ENCODE results near the gene PRKAG2.

PRKAG2 gene

DNA sequence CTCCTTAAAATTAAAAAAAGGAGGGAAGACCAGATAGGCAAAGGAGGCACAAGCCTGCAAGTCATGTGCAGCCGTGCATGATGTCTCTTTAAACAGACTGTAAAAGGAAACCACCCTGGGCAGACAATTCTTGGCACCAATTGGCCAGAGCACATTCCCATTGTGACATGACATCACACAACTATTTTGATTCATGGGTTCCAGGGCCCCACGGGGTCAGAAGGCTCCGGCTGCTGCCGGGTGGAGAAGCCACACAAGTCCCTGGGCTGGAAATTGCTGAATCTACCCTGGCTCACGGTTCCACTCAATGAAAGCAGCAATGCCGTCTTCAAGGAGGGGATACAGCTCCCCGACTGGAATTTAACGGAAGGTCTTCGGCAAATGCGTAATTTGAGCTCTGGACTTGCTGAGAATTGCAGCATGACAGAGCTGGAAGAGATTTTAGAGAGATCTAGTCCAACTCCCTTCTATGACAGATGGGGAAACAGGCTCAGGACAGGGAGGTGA lies 140.5 kb downstream of the PRKAG2 start:
- H2BK5ac ChIP-seq (ENCODE audit: low read length) = peak overlapping the region; percentile 85
- no peak overlapping the region for H3K23ac ChIP-seq (ENCODE audit: low read depth, low read length, poor library complexity)
- no CpG with 5 or more reads among the region's 10 CpGs for WGBS, 2 donors (ENCODE audit: extremely low coverage in 2 of 2, insufficient read length in 2 of 2, insufficient replicate concordance in 1 of 2)
- H3K4me2 ChIP-seq (ENCODE audit: insufficient read depth, low read length, poor library complexity, severe bottlenecking) = no peak overlapping the region
- H3K36me3 ChIP-seq (replicated peaks in 1 of 2; ENCODE audit: control insufficient read depth in 2 of 2, insufficient read depth in 2 of 2, low read length in 2 of 2) = no peaks in the 10 kb centered on the region
- no peak overlapping the region for H4K91ac ChIP-seq (ENCODE audit: low read depth, low read length, poor library complexity)
- H3K4ac ChIP-seq (ENCODE audit: low read length) = no peak overlapping the region
- peaks cover 0 to 5% of the 10 kb centered on the region in 2 donors for H3K9me3 ChIP-seq (replicated peaks in 1 of 2; ENCODE audit: control insufficient read depth in 2 of 2, insufficient read depth in 1 of 2, low read depth in 1 of 2, low read length in 2 of 2)
- H3K27ac ChIP-seq (replicated peaks; ENCODE audit: low read length) = peak overlapping the region; percentile 44
- H2AFZ ChIP-seq (ENCODE audit: low read length) = peak overlapping the region; percentile 46
- no peaks in the 10 kb centered on the region for H3K79me1 ChIP-seq (ENCODE audit: low read depth, low read length)
- no peak overlapping the region for H3K9ac ChIP-seq (ENCODE audit: low read depth, low read length, poor library complexity)
- no peak overlapping the region for H2BK15ac ChIP-seq (ENCODE audit: low read length)
- no peak overlapping the region for H2BK12ac ChIP-seq (ENCODE audit: low read length)
- no peak overlapping the region for H4K8ac ChIP-seq (ENCODE audit: low read depth, low read length)
- H3K27me3 ChIP-seq (ENCODE audit: control insufficient read depth in 3 of 3, insufficient read depth in 3 of 3, low read depth in 1 of 3, low read length in 3 of 3) = no peaks in the 10 kb centered on the region
- no peak overlapping the region for H2AK5ac ChIP-seq (ENCODE audit: low read depth, low read length)
- DNase-seq (ENCODE audit: low spot score) = peak; percentile 51
- H3K14ac ChIP-seq (ENCODE audit: low read length) = no peak overlapping the region
- H3K4me3 ChIP-seq (ENCODE audit: low read length in 2 of 2) = peak overlapping the region in 1 of 2 donors; percentile 45
- peaks cover 21 to 22% of the 10 kb centered on the region in 2 donors for H3K4me1 ChIP-seq (ENCODE audit: control insufficient read depth in 2 of 2, insufficient read depth in 1 of 2, low read depth in 1 of 2, low read length in 2 of 2)
- no peak overlapping the region for H2BK120ac ChIP-seq (ENCODE audit: low read depth, low read length)
- H3K18ac ChIP-seq (ENCODE audit: low read length) = no peak overlapping the region

GRCh38 chr7:151735851-151736402 lies 141.0 kb downstream of the PRKAG2 start:
- Histone ChIP-seq H3K18ac (ENCODE audit: low read length) (peak overlapping the region; percentile 98), H3K79me1 (ENCODE audit: low read depth, low read length) (no peaks in the 10 kb centered on the region), H4K91ac (ENCODE audit: low read depth, low read length, poor library complexity) (peak overlapping the region; percentile 46), H4K8ac (ENCODE audit: low read depth, low read length) (no peak overlapping the region), H2BK15ac (ENCODE audit: low read length) (peak overlapping the region; percentile 79), H2BK120ac (ENCODE audit: low read depth, low read length) (peak overlapping the region; percentile 78), H3K27ac (replicated peaks; ENCODE audit: low read length) (no peak overlapping the region), H3K4ac (ENCODE audit: low read length) (no peak overlapping the region), H2BK12ac (ENCODE audit: low read length) (peak overlapping the region; percentile 92), H2AK5ac (ENCODE audit: low read depth, low read length) (peak overlapping the region; percentile 95), H2AFZ (ENCODE audit: low read length) (peak overlapping the region; percentile 46), H3K9ac (ENCODE audit: low read depth, low read length, poor library complexity) (peak overlapping the region; percentile 76), H3K9me3 (replicated peaks in 1 of 2; ENCODE audit: control insufficient read depth in 2 of 2, insufficient read depth in 1 of 2, low read depth in 1 of 2, low read length in 2 of 2) (peaks cover 0 to 5% of the 10 kb centered on the region in 2 donors), H3K4me1 (ENCODE audit: control insufficient read depth in 2 of 2, insufficient read depth in 1 of 2, low read depth in 1 of 2, low read length in 2 of 2) (peaks cover 22 to 26% of the 10 kb centered on the region in 2 donors), H3K4me2 (ENCODE audit: insufficient read depth, low read length, poor library complexity, severe bottlenecking) (no peak overlapping the region), H3K36me3 (replicated peaks in 1 of 2; ENCODE audit: control insufficient read depth in 2 of 2, insufficient read depth in 2 of 2, low read length in 2 of 2) (no peaks in the 10 kb centered on the region), H3K23ac (ENCODE audit: low read depth, low read length, poor library complexity) (no peak overlapping the region), H3K27me3 (ENCODE audit: control insufficient read depth in 3 of 3, insufficient read depth in 3 of 3, low read depth in 1 of 3, low read length in 3 of 3) (no peaks in the 10 kb centered on the region), H3K4me3 (ENCODE audit: low read length in 2 of 2) (peak overlapping the region in 1 of 2 donors; percentile 45), H2BK5ac (ENCODE audit: low read length) (peak overlapping the region; percentile 85), H3K14ac (ENCODE audit: low read length) (peak overlapping the region; percentile 87)
- DNase-seq (ENCODE audit: low spot score) = no peak
- WGBS, 2 donors (ENCODE audit: extremely low coverage in 2 of 2, insufficient read length in 2 of 2, insufficient replicate concordance in 1 of 2) = no CpG with 5 or more reads among the region's 25 CpGs

DNA sequence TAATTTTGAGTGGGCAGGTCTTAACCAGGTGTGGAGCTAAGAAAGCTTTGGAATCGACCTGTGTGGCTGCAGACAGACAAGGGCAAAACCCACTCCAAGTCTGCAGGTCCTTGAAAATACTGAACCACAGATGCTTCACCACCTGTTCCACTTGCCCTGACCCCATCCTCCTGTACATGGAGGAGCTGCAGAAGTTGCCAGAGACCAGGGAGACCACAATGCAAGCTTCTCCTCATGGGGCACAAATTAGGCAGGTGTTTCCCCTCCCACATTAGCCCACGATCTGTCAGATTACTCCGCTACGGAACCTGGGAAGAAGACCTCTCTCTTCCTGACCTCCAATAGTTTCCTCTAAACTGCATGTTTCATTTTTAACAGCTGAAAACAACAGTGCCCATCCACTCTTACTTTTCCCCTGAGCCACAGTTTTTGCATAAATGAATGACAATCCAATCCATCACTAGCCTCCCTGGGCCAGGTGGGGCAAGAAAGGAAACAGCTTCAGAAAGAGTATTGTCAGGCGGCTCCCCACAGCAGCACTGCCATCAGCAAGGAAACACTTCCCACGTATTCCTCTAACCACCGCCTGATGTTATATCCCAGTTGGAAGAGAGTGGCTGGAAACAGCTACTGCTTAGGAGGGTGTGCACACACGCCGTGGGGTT lies 141.6 kb downstream of the PRKAG2 start:
- peak overlapping the region; percentile 95 for H2AK5ac ChIP-seq (ENCODE audit: low read depth, low read length)
- H2BK5ac ChIP-seq (ENCODE audit: low read length) = peak overlapping the region; percentile 85
- H3K4me3 ChIP-seq (ENCODE audit: low read length in 2 of 2) = peak overlapping the region in 1 of 2 donors; percentile 45
- H3K4me1 ChIP-seq (ENCODE audit: control insufficient read depth in 2 of 2, insufficient read depth in 1 of 2, low read depth in 1 of 2, low read length in 2 of 2) = peaks cover 19 to 29% of the 10 kb centered on the region in 2 donors
- peak overlapping the region; percentile 46 for H2AFZ ChIP-seq (ENCODE audit: low read length)
- peak overlapping the region; percentile 98 for H3K18ac ChIP-seq (ENCODE audit: low read length)
- H3K9ac ChIP-seq (ENCODE audit: low read depth, low read length, poor library complexity) = no peak overlapping the region
- peak overlapping the region; percentile 87 for H3K14ac ChIP-seq (ENCODE audit: low read length)
- H3K4ac ChIP-seq (ENCODE audit: low read length) = no peak overlapping the region
- peak overlapping the region; percentile 78 for H2BK120ac ChIP-seq (ENCODE audit: low read depth, low read length)
- no peaks in the 10 kb centered on the region for H3K27me3 ChIP-seq (ENCODE audit: control insufficient read depth in 3 of 3, insufficient read depth in 3 of 3, low read depth in 1 of 3, low read length in 3 of 3)
- H3K36me3 ChIP-seq (replicated peaks in 1 of 2; ENCODE audit: control insufficient read depth in 2 of 2, insufficient read depth in 2 of 2, low read length in 2 of 2) = no peaks in the 10 kb centered on the region
- H3K79me1 ChIP-seq (ENCODE audit: low read depth, low read length) = no peaks in the 10 kb centered on the region
- no peak overlapping the region for H3K27ac ChIP-seq (replicated peaks; ENCODE audit: low read length)
- H3K4me2 ChIP-seq (ENCODE audit: insufficient read depth, low read length, poor library complexity, severe bottlenecking) = no peak overlapping the region
- peak overlapping the region; percentile 79 for H2BK15ac ChIP-seq (ENCODE audit: low read length)
- DNase-seq (ENCODE audit: low spot score) = no peak
- H3K9me3 ChIP-seq (replicated peaks in 1 of 2; ENCODE audit: control insufficient read depth in 2 of 2, insufficient read depth in 1 of 2, low read depth in 1 of 2, low read length in 2 of 2) = peaks cover 0 to 5% of the 10 kb centered on the region in 2 donors
- no CpG with 5 or more reads among the region's 9 CpGs for WGBS, 2 donors (ENCODE audit: extremely low coverage in 2 of 2, insufficient read length in 2 of 2, insufficient replicate concordance in 1 of 2)
- no peak overlapping the region for H4K8ac ChIP-seq (ENCODE audit: low read depth, low read length)
- H4K91ac ChIP-seq (ENCODE audit: low read depth, low read length, poor library complexity) = peak overlapping the region; percentile 46
- no peak overlapping the region for H3K23ac ChIP-seq (ENCODE audit: low read depth, low read length, poor library complexity)
- peak overlapping the region; percentile 79 for H2BK12ac ChIP-seq (ENCODE audit: low read length)

- Histone ChIP-seq H3K4me1 (ENCODE audit: control insufficient read depth in 2 of 2, insufficient read depth in 1 of 2, low read depth in 1 of 2, low read length in 2 of 2) (peaks cover 14 to 28% of the 10 kb centered on the region in 2 donors), H3K18ac (ENCODE audit: low read length) (peak overlapping the region; percentile 15), H3K27me3 (ENCODE audit: control insufficient read depth in 3 of 3, insufficient read depth in 3 of 3, low read depth in 1 of 3, low read length in 3 of 3) (no peaks in the 10 kb centered on the region), H4K91ac (ENCODE audit: low read depth, low read length, poor library complexity) (no peak overlapping the region), H3K4me3 (ENCODE audit: low read length in 2 of 2) (no peak overlapping the region), H2AFZ (ENCODE audit: low read length) (no peak overlapping the region), H3K27ac (replicated peaks; ENCODE audit: low read length) (no peak overlapping the region), H3K79me1 (ENCODE audit: low read depth, low read length) (no peaks in the 10 kb centered on the region), H3K4me2 (ENCODE audit: insufficient read depth, low read length, poor library complexity, severe bottlenecking) (no peak overlapping the region), H2BK5ac (ENCODE audit: low read length) (no peak overlapping the region), H2BK120ac (ENCODE audit: low read depth, low read length) (no peak overlapping the region), H2BK12ac (ENCODE audit: low read length) (no peak overlapping the region), H3K4ac (ENCODE audit: low read length) (no peak overlapping the region), H2BK15ac (ENCODE audit: low read length) (no peak overlapping the region), H2AK5ac (ENCODE audit: low read depth, low read length) (peak overlapping the region; percentile 6), H4K8ac (ENCODE audit: low read depth, low read length) (no peak overlapping the region), H3K14ac (ENCODE audit: low read length) (no peak overlapping the region), H3K9me3 (replicated peaks in 1 of 2; ENCODE audit: control insufficient read depth in 2 of 2, insufficient read depth in 1 of 2, low read depth in 1 of 2, low read length in 2 of 2) (no peaks in the 10 kb centered on the region), H3K9ac (ENCODE audit: low read depth, low read length, poor library complexity) (no peak overlapping the region), H3K36me3 (replicated peaks in 1 of 2; ENCODE audit: control insufficient read depth in 2 of 2, insufficient read depth in 2 of 2, low read length in 2 of 2) (no peaks in the 10 kb centered on the region), H3K23ac (ENCODE audit: low read depth, low read length, poor library complexity) (no peak overlapping the region)
- no CpG with 5 or more reads among the region's 9 CpGs for WGBS, 2 donors (ENCODE audit: extremely low coverage in 2 of 2, insufficient read length in 2 of 2, insufficient replicate concordance in 1 of 2)
- no peak for DNase-seq (ENCODE audit: low spot score)
Measured at GRCh38 chr7:151732834-151733592, 143.9 kb downstream of the PRKAG2 start.
